Activated T-cell treated with anti-CD3 and anti-CD28 coated beads, Interleukin-2, amount 50 U/mL, for 4 hours (primary cell): ENCODE data around the gene PRKCA. TPM values are rescaled to one million over a fixed set of nuclear protein-coding genes. Genes with fewer than 3 reads are reported as not detected.
"Not testable (repeated sequence)": the region's sequence is repeated elsewhere in the genome, so short reads cannot be mapped to it uniquely, and the experiment has no call there.

Experiments
- ATAC-seq, 2 donors: fragments of 200-7000 bp; cut with Tn5 transposase; one replicate each; pipeline ENCODE4 v1.10.0; 2021
- DNase-seq: peaks from one replicate; pipeline ENCODE4 v3.0.0-alpha.2; 2020
- H3K27me3 Mint-ChIP-seq: one replicate; pipeline ENCODE4 v1.8.0; 2021; ENCODE audit warnings: low read depth, mixed read lengths
- H3K36me3 Mint-ChIP-seq: one replicate; pipeline ENCODE4 v1.8.0; 2022; ENCODE audit warnings: mixed read lengths; ENCODE audit not compliant: insufficient read depth
- H3K4me1 Mint-ChIP-seq: one replicate; pipeline ENCODE4 v1.8.0; 2021; ENCODE audit warnings: low read depth, mixed read lengths
- H3K4me3 Mint-ChIP-seq: one replicate; pipeline ENCODE4 v1.8.0; 2021; ENCODE audit warnings: mild to moderate bottlenecking, moderate library complexity, mixed read lengths
- H3K9me3 Mint-ChIP-seq: one replicate; pipeline ENCODE4 v1.8.0; 2021; ENCODE audit warnings: mixed read lengths
- total RNA-seq, 3 donors: library from RNA; stranded (reverse); gene quantifications; one replicate each; pipeline ENCODE4 v1.2.1, GENCODE V29; 2021

PRKCA gene
- total RNA-seq, 3 donors from 2014 or later = 79.4 to 114 (median 95.3) TPM

DNA sequence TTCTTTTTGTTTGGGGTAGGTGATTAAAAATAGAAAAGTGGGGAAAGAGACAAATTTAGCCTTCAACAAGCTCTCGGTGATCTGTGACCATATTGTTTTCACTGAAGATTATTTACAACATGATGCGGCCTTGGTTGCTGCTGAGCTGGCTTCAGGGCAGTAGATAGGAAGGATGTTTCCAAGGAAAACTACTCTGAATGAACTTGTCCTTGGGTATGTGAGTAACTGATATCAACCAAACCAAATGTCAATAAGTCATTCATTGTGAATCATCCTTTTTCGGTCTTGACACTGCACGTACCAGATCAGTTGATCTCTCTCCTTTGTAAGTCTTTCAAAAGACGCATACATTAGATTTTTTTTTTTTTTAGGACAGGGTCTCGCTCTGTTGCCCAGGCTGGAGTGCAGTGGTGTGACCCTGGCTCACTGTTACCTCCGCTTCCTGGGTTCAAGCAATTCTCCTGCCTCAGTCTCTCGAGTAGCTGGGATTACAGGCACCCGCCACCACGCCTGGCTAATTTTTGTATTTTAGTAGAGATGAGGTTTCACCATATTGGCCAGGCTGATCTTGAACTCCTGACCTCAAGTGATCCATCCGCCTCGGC lies 58.6 kb downstream of the PRKCA start:
- not testable (repeated sequence) for H3K36me3 Mint-ChIP-seq

DNA sequence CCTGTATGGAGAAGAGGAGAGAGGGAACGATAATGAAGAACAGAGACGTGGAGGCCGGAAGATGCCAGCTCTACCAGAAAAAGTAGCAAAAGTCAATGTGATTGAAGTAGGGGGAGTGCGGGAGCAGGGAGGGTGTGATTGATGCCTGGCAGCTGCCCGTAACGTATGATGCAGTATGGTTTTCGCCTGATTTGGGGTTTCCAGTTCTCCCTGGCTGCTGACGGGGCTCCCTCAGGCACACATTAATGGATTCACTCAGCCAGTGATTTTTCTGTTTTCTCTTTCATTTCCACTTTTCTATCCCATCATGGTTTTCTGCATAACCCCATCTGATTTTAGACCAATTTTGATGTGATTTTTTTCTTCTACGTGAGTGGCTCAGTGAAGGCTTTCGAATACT lies 62.1 kb downstream of the PRKCA start:
- H3K9me3 Mint-ChIP-seq = no peaks in the 10 kb centered on the region
- H3K27me3 Mint-ChIP-seq = no peaks in the 10 kb centered on the region
- peaks cover 11% of the 10 kb centered on the region for H3K36me3 Mint-ChIP-seq
- H3K4me3 Mint-ChIP-seq = peak overlapping the region; percentile 14
- DNase-seq (no peak), ATAC-seq (peak; percentile 52 to 68)
- H3K4me1 Mint-ChIP-seq = peaks cover 75% of the 10 kb centered on the region

More for the DNA sequence above, 58.6 kb downstream of the PRKCA start:
- not testable (repeated sequence) for H3K27me3 Mint-ChIP-seq, H3K9me3 Mint-ChIP-seq, H3K4me3 Mint-ChIP-seq, DNase-seq
- H3K4me1 Mint-ChIP-seq = peaks cover 68% of the 10 kb centered on the region
- ATAC-seq = peak in 1 of 2 donors; percentile 34

DNA sequence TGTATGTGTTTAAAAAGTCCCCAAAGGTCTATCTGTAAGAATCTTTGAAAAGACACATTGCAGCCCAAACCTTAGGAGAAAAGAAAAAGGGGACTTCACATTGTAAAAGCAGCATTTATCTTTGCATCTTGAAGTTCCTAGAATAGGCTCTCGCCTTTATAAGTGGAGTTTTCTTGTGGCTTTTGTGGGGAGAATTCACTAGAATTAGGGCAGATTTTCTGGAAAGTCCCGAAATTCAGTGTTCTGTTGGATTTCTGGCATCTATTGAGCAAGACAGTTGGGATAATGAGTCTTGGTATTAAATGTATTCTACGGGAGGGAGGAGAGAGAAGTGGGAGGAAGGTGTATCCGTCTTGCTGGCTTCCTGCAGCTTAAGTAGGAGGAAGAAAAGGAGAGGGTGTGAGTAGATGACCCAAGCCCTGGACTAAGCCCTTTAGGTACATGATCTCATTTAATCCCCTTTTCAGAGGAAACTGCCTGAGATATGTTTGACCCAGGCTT lies 62.6 kb downstream of the PRKCA start:
- Mint-ChIP-seq H3K36me3 (peaks cover 16% of the 10 kb centered on the region), H3K27me3 (no peaks in the 10 kb centered on the region), H3K4me1 (peaks cover 79% of the 10 kb centered on the region), H3K9me3 (no peaks in the 10 kb centered on the region), H3K4me3 (peak overlapping the region; percentile 31)
- ATAC-seq (peak; percentile 65 to 71), DNase-seq (no peak)

DNA sequence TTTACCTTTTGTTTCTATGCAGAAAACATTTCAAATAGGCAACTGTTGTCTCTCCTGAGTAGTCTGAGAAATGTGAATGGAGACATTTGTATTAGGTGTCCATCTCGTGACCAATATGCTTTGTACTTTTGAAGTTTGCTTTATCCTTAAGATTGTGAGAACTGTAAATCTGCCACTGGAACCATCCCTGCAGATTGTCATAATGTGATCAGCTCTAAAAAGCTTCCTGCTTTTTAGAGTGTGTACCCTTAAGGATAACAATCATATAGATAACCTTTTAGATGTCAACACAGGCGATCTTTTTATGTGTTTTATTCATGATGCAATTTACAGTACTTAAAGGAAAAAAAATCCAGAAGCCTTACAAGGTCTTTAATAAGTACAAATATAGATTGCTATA lies 63.5 kb downstream of the PRKCA start:
- ATAC-seq (no peak), DNase-seq (no peak)
- Mint-ChIP-seq H3K4me3 (no peak overlapping the region), H3K27me3 (no peaks in the 10 kb centered on the region), H3K4me1 (peaks cover 75% of the 10 kb centered on the region), H3K9me3 (no peaks in the 10 kb centered on the region), H3K36me3 (peaks cover 10% of the 10 kb centered on the region)

DNA sequence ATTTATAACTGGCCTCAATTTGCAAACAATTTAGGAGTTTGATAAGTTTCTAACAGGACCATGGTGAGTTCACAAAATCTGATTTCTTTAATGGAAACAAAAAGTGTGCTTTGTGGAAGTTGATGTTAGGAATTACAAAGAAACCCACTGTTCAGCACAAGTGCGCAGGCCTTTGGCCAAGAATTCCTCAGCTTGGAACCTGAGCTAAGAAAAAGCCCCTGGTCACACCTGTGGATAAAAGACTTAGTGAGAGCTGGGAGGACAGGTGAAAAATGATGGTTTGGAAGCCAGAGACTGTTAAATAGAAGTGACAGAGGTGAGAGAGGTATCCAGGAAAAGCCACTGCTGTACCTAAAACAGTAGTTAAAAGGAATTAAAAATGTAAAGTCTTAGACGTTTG lies 64.7 kb downstream of the PRKCA start:
- no peak overlapping the region for H3K4me3 Mint-ChIP-seq
- no peaks in the 10 kb centered on the region for H3K27me3 Mint-ChIP-seq
- ATAC-seq (no peak), DNase-seq (no peak)
- H3K36me3 Mint-ChIP-seq = peaks cover 14% of the 10 kb centered on the region
- no peaks in the 10 kb centered on the region for H3K9me3 Mint-ChIP-seq
- peaks cover 79% of the 10 kb centered on the region for H3K4me1 Mint-ChIP-seq

GRCh38 chr17:66369830-66370229 lies 67.4 kb downstream of the PRKCA start:
- Mint-ChIP-seq H3K27me3 (no peaks in the 10 kb centered on the region), H3K36me3 (peaks cover 13% of the 10 kb centered on the region), H3K4me1 (peaks cover 80% of the 10 kb centered on the region), H3K4me3 (no peak overlapping the region), H3K9me3 (no peaks in the 10 kb centered on the region)
- ATAC-seq (no peak), DNase-seq (no peak)

DNA sequence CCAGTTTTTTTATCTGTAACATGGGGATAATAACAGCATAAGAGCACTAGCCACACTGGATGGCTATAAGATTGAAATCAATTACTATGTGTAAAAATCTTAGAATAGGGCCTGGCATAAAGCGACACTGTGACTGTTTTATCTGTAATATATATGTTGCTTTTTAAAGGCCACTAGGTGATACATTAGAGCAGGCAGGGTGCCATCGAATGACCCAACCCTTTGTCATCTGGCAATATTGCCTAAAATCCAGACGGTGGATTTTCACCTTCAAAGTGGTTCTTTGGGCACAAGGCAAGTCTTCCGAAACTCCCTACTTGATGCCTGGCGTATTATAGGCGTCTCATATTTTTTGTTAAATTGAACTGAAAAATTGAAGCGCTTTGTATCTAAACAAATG lies 69.1 kb downstream of the PRKCA start:
- DNase-seq = no peak
- Mint-ChIP-seq H3K9me3 (no peaks in the 10 kb centered on the region), H3K36me3 (peaks cover 13% of the 10 kb centered on the region), H3K4me3 (no peak overlapping the region), H3K4me1 (peaks cover 73% of the 10 kb centered on the region), H3K27me3 (no peaks in the 10 kb centered on the region)
- no peak for ATAC-seq

DNA sequence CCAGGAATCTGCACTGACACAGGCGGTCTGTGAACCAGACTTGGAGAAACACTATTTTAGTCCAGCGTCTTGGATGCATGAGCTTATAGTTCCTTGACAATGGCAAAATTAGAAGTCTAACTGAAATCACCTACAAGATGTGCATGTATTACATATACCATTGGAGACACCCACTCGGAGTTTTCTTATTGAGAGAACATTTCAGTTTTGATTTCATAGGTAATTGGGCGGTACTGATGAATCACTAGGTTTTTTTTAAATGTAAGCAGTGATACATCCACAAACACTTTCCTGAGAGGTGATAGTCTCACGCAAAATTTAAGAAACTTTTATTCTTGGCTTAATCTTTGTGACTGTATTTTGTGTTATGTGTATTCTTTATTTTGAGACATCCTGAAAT lies 69.8 kb downstream of the PRKCA start:
- peak overlapping the region; percentile 16 for H3K4me3 Mint-ChIP-seq
- ATAC-seq = peak; percentile 71 to 77
- H3K4me1 Mint-ChIP-seq = peaks cover 67% of the 10 kb centered on the region

GRCh38 chr17:66373079-66373478 lies 70.7 kb downstream of the PRKCA start:
- no peaks in the 10 kb centered on the region for H3K9me3 Mint-ChIP-seq
- DNase-seq (no peak), ATAC-seq (no peak)
- peaks cover 60% of the 10 kb centered on the region for H3K4me1 Mint-ChIP-seq
- no peak overlapping the region for H3K4me3 Mint-ChIP-seq
- no peaks in the 10 kb centered on the region for H3K27me3 Mint-ChIP-seq
- H3K36me3 Mint-ChIP-seq = peaks cover 13% of the 10 kb centered on the region

More for the DNA sequence above, 69.8 kb downstream of the PRKCA start:
- Mint-ChIP-seq H3K36me3 (peaks cover 13% of the 10 kb centered on the region), H3K9me3 (no peaks in the 10 kb centered on the region), H3K27me3 (no peaks in the 10 kb centered on the region)
- DNase-seq = no peak

- Mint-ChIP-seq H3K36me3 (peaks cover 12% of the 10 kb centered on the region), H3K4me1 (peaks cover 64% of the 10 kb centered on the region), H3K9me3 (no peaks in the 10 kb centered on the region), H3K27me3 (no peaks in the 10 kb centered on the region), H3K4me3 (no peak overlapping the region)
- DNase-seq = peak; percentile 15
- ATAC-seq = peak; percentile 78 to 86
Measured at GRCh38 chr17:66373944-66374817, 71.8 kb downstream of the PRKCA start.

GRCh38 chr17:66375121-66375520 lies 72.7 kb downstream of the PRKCA start:
- Mint-ChIP-seq H3K36me3 (peaks cover 6% of the 10 kb centered on the region), H3K4me1 (peaks cover 65% of the 10 kb centered on the region), H3K9me3 (no peaks in the 10 kb centered on the region), H3K27me3 (no peaks in the 10 kb centered on the region), H3K4me3 (no peak overlapping the region)
- DNase-seq (no peak), ATAC-seq (no peak)

DNA sequence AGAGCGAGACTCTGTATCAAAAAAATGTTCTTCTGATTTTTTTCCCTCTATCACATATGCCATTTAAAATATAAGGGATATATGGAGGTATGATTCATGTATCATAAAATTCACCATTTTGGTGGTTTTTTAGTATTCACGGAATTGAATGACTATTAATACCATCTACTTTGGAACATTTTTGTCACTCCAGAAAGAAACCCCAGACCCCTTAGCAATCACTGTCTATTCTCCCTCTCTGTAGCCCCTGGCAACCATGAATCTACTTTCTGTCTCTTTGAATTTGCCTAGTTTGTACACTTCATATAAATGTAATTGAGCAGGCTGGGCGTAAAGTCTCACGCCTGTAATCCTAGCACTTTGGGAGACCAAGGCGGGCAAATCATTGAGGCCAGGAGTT lies 75.9 kb downstream of the PRKCA start:
- ATAC-seq (no peak), DNase-seq (no peak)
- H3K4me3 Mint-ChIP-seq = no peak overlapping the region
- peaks cover 55% of the 10 kb centered on the region for H3K4me1 Mint-ChIP-seq
- H3K27me3 Mint-ChIP-seq = no peaks in the 10 kb centered on the region
- H3K36me3 Mint-ChIP-seq = no peaks in the 10 kb centered on the region
- no peaks in the 10 kb centered on the region for H3K9me3 Mint-ChIP-seq

DNA sequence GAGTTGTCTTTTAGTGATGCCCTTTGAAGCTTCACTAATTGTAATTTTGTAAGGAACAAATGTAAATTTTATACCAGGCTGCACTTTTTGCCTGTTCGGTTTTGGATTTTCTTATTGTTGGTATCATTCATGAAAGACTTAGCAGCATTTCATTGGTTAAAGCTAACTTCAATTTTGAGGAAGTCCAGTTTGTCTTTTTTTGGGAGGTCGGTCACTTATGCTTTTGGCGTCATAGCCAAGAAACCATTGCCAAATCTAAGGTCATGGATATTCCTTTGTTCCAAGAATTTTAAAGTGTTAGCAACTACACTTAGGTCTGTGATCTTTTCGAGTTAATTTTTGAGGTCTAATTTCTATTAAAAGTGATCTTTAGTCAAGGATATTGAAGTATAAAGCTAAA lies 77.1 kb downstream of the PRKCA start:
- H3K9me3 Mint-ChIP-seq = no peaks in the 10 kb centered on the region
- peaks cover 51% of the 10 kb centered on the region for H3K4me1 Mint-ChIP-seq
- H3K36me3 Mint-ChIP-seq = no peaks in the 10 kb centered on the region
- DNase-seq = no peak
- H3K27me3 Mint-ChIP-seq = no peaks in the 10 kb centered on the region
- H3K4me3 Mint-ChIP-seq = no peak overlapping the region
- ATAC-seq = no peak

DNA sequence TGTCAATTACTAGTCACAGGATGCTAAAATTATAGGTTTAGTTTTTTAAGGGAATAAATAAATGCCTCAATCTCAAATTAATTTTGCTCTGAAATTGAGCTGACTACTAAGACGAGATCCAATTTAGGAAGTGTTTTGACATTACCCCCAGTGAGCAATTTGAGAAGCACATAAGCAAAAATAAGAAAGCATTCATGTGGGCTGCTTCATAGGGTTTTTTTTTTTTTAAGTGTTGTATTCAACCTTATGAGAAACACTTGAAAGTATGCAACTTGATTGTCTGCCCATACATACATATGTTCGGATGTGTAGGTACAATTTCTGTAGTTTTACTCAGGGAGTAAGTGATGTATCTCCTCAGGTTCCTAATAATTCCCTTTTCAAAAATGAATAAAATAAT lies 77.6 kb downstream of the PRKCA start:
- Mint-ChIP-seq H3K9me3 (no peaks in the 10 kb centered on the region), H3K4me1 (peaks cover 49% of the 10 kb centered on the region), H3K27me3 (no peaks in the 10 kb centered on the region), H3K4me3 (no peak overlapping the region), H3K36me3 (no peaks in the 10 kb centered on the region)
- DNase-seq = no peak
- no peak for ATAC-seq
